Body of pancreas (tissue), 4 donors: Measurements from ENCODE around the gene RASA4B.
"Not testable (repeated sequence)": the region's sequence is repeated elsewhere in the genome, so short reads cannot be mapped to it uniquely, and the experiment has no call there.

Source experiments
- POLR2A ChIP-seq, 3 donors: fragments of 450-650 bp; IDR thresholded peaks; one replicate each; pipeline ENCODE4 v1.6.1; 2016; ENCODE audit warnings: antibody characterized with exemption in 3 of 3, mild to moderate bottlenecking in 2 of 3
- TF ChIP-seq, protein P1 (sequence below), 7 experiments: fragments of 450-650 bp in 4 of 7; fragments of 200-600 bp in 3 of 7; sonication (generic) in 3 of 7; IDR thresholded peaks; one replicate each; pipeline ENCODE4 v1.5.1; 2016 to 2019; ENCODE audit warnings: antibody characterized with exemption in 7 of 7

DNA sequence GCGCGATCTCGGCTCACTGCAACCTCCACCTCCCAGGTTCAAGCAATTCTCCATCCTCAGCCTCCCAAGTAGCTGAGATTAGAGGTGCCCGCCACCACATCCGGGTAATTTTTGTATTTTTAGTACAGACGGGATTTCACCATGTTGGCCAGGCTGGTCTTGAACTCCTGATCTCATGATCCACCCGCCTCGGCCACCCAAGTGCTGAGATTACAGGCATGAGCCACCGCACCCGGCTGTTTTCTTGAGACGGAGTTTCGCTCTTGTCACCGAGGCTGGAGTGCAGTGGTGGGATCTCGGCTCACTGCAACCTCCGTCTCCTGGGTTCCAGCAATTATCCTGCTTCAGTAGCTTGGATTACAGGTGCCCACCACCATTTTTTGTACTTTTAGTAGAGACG lies 19.3 kb downstream of the RASA4B start:
- TF ChIP-seq, protein P1, sequence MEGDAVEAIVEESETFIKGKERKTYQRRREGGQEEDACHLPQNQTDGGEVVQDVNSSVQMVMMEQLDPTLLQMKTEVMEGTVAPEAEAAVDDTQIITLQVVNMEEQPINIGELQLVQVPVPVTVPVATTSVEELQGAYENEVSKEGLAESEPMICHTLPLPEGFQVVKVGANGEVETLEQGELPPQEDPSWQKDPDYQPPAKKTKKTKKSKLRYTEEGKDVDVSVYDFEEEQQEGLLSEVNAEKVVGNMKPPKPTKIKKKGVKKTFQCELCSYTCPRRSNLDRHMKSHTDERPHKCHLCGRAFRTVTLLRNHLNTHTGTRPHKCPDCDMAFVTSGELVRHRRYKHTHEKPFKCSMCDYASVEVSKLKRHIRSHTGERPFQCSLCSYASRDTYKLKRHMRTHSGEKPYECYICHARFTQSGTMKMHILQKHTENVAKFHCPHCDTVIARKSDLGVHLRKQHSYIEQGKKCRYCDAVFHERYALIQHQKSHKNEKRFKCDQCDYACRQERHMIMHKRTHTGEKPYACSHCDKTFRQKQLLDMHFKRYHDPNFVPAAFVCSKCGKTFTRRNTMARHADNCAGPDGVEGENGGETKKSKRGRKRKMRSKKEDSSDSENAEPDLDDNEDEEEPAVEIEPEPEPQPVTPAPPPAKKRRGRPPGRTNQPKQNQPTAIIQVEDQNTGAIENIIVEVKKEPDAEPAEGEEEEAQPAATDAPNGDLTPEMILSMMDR (IDR thresholded peaks at IDR 0.05): not testable (repeated sequence)
- not testable (repeated sequence) for TF ChIP-seq POLR2A (IDR thresholded peaks at IDR 0.05)
